HepG2 (cell line): ENCODE data around the gene ACBD7. TPM values are rescaled to one million over a fixed set of nuclear protein-coding genes. Genes with fewer than 3 reads are reported as not detected.

Experiments
- ATAC-seq: fragments of 200-7000 bp; cut with Tn5 transposase; 3 replicates; pipeline ENCODE4 v1.9.1; 2020; ENCODE audit warnings: mild to moderate bottlenecking, moderate library complexity
- BruUV-seq: library from RNA; stranded (reverse); fragments of 400-500 nt; replicated peaks from 2 replicates; lab custom pipeline; 2021; lab: Mats Ljungman, UMichigan
- CTCF ChIA-PET: fragments of 300-600 bp; formaldehyde crosslinking; extraction: SDS; loops from one replicate; lab custom pipeline; 2021; ENCODE audit warnings: low total read pairs, inconsistent platforms, low intra/inter-chr PET ratio; lab: Yijun Ruan, JAX
- POLR2A ChIA-PET: fragments of 350-600 bp; sonication (Branson Sonifier 250); formaldehyde crosslinking; loops from one replicate; lab custom pipeline; 2020; ENCODE audit warnings: antibody characterized with exemption, inconsistent platforms; lab: Yijun Ruan, JAX
- DNase-seq: peaks from one replicate; pipeline ENCODE4 v3.0.0-alpha.2; 2015; ENCODE audit warnings: low spot score
- FAIRE-seq: peaks from 3 replicates; lab custom pipeline; 2011; peaks lifted over from hg19 to GRCh38; lab: Jason Lieb, UNC
- H2AFZ ChIP-seq: one replicate; pipeline ENCODE4 v1.6.1; 2011; ENCODE audit warnings: low read length, inconsistent platforms
- H3K27ac ChIP-seq: fragments of 300-600 bp; 3 replicates; pipeline ENCODE4 v1.8.0; 2011; ENCODE audit warnings: mixed run types, mild to moderate bottlenecking, mixed read lengths, low read length, inconsistent platforms; ENCODE audit not compliant: insufficient read depth; ENCODE audit errors: extremely low read length
- H3K27me3 ChIP-seq, 2 experiments: fragments of 200-600 bp in 1 of 2; 2 replicates in 1 of 2; 3 replicates in 1 of 2; pipeline versions ENCODE4 v1.6.0 to v1.8.0; 2011; ENCODE audit warnings: low read length in 2 of 2, mild to moderate bottlenecking in 2 of 2, moderate library complexity in 2 of 2, inconsistent platforms in 1 of 2; ENCODE audit not compliant: insufficient read depth in 2 of 2, control insufficient read depth in 1 of 2
- H3K36me3 ChIP-seq, 2 experiments: fragments of 200-600 bp in 1 of 2; replicated peaks in 1 of 2; 2 replicates in 1 of 2; 3 replicates in 1 of 2; pipeline versions ENCODE4 v1.5.1 to v1.8.0; 2011; ENCODE audit warnings: low read length in 2 of 2, inconsistent platforms in 1 of 2; ENCODE audit not compliant: insufficient read depth in 2 of 2, control insufficient read depth in 1 of 2
- H3K4me1 ChIP-seq: 2 replicates; pipeline ENCODE4 v1.5.1; 2012; ENCODE audit warnings: low read length, inconsistent platforms; ENCODE audit not compliant: insufficient read depth
- H3K4me2 ChIP-seq: 2 replicates; pipeline ENCODE4 v1.6.0; 2011; ENCODE audit warnings: low read depth, low read length, inconsistent platforms
- H3K4me3 ChIP-seq, 3 experiments: fragments of 200-600 bp in 1 of 3; sonication (generic), shearing (Covaris generic) in 1 of 3; replicated peaks in 1 of 3; 2 replicates each; pipeline ENCODE4 v1.5.1; 2011 to 2016; ENCODE audit warnings: low read length in 3 of 3, inconsistent platforms in 2 of 3, low read depth in 2 of 3, mild to moderate bottlenecking in 2 of 3, control low read depth in 1 of 3, mixed read lengths in 1 of 3; ENCODE audit not compliant: insufficient read depth in 1 of 3
- H3K79me2 ChIP-seq: one replicate; pipeline ENCODE4 v1.6.1; 2011; ENCODE audit warnings: low read length, inconsistent platforms; ENCODE audit not compliant: insufficient read depth
- H3K9ac ChIP-seq: 2 replicates; pipeline ENCODE4 v1.6.0; 2011; ENCODE audit warnings: mild to moderate bottlenecking, low read depth, low read length, inconsistent platforms; ENCODE audit not compliant: insufficient read depth
- H3K9me3 ChIP-seq: 2 replicates; pipeline ENCODE4 v1.5.1; 2012; ENCODE audit warnings: mild to moderate bottlenecking, low read length
- H4K20me1 ChIP-seq: 2 replicates; pipeline ENCODE4 v1.6.0; 2011; ENCODE audit warnings: inconsistent platforms, mild to moderate bottlenecking, low read length, moderate library complexity; ENCODE audit not compliant: insufficient read depth
- AHR ChIP-seq: IDR thresholded peaks from 2 replicates; pipeline ENCODE4 v1.6.1; 2018; ENCODE audit warnings: missing genetic modification reagents, missing compliant biosample characterization
- FOXA1 ChIP-seq, 2 experiments: fragments of 450-650 bp in 1 of 2; sonication (generic) in 1 of 2; formaldehyde crosslinking in 1 of 2; IDR thresholded peaks; 2 replicates each; pipeline versions ENCODE4 v1.4.0 to v1.6.1; 2016 to 2020; ENCODE audit warnings: missing genetic modification reagents in 1 of 2
- FUBP1 ChIP-seq: sonication (generic); formaldehyde crosslinking; IDR thresholded peaks from 2 replicates; pipeline ENCODE4 v1.5.1; 2020; ENCODE audit warnings: missing genetic modification reagents, mild to moderate bottlenecking, borderline replicate concordance
- GLI4 ChIP-seq: sonication (generic); formaldehyde crosslinking; IDR thresholded peaks from 2 replicates; pipeline ENCODE4 v1.5.1; 2020; ENCODE audit warnings: missing genetic modification reagents, mild to moderate bottlenecking, moderate library complexity, borderline replicate concordance
- GLMP ChIP-seq: sonication (generic); formaldehyde crosslinking; IDR thresholded peaks from 2 replicates; pipeline ENCODE4 v1.9.0; 2021; ENCODE audit warnings: missing genetic modification reagents, mild to moderate bottlenecking, borderline replicate concordance
- ZBTB40 ChIP-seq, 2 experiments: fragments of 450-650 bp in 1 of 2; sonication (generic) in 1 of 2; formaldehyde crosslinking in 1 of 2; IDR thresholded peaks; 2 replicates each; pipeline versions ENCODE4 v1.6.1 to v1.8.0; 2016 to 2022; ENCODE audit warnings: antibody characterized with exemption in 1 of 2, mild to moderate bottlenecking in 1 of 2, missing genetic modification reagents in 1 of 2
- ZBTB7B ChIP-seq: sonication (generic); formaldehyde crosslinking; IDR thresholded peaks from 2 replicates; pipeline ENCODE4 v1.4.0; 2020; ENCODE audit warnings: missing genetic modification reagents
- ZNF101 ChIP-seq: sonication (generic); formaldehyde crosslinking; IDR thresholded peaks from 2 replicates; pipeline ENCODE4 v1.4.0; 2020; ENCODE audit warnings: mild to moderate bottlenecking, low read depth, missing genetic modification reagents, borderline replicate concordance
- ZNF136 ChIP-seq: sonication (generic); formaldehyde crosslinking; IDR thresholded peaks from 2 replicates; pipeline ENCODE4 v1.8.1; 2022; ENCODE audit warnings: low read depth, mild to moderate bottlenecking, moderate library complexity, missing genetic modification reagents
- ZNF451 ChIP-seq: sonication (generic); formaldehyde crosslinking; IDR thresholded peaks from 2 replicates; pipeline ENCODE4 v1.5.0; 2020; ENCODE audit warnings: mild to moderate bottlenecking, missing genetic modification reagents
- ZNF576 ChIP-seq: sonication (generic); formaldehyde crosslinking; IDR thresholded peaks from 2 replicates; pipeline ENCODE4 v1.4.0; 2020; ENCODE audit warnings: mild to moderate bottlenecking, missing genetic modification reagents
- ZNF737 ChIP-seq: sonication (generic); formaldehyde crosslinking; IDR thresholded peaks from 2 replicates; pipeline ENCODE4 v1.5.0; 2020; ENCODE audit warnings: missing genetic modification reagents, mild to moderate bottlenecking, borderline replicate concordance
- WGBS: methylation state at CpG from one replicate; pipeline ENCODE4 v1.1.6; 2017; ENCODE audit warnings: low lambda C conversion rate; 5-methylcytosine and 5-hydroxymethylcytosine counted together
- in situ Hi-C: cut with HindIII; loops from 2 replicates; pipeline ENCODE4 v1.10.0; 2017; ENCODE audit warnings: low pct_unique_long_range_greater_than_20kb; ENCODE audit not compliant: extremely low pct_ligation_motif_present
- intact Hi-C: fragments of 100-400 bp; cut with micrococcal nuclease; formaldehyde crosslinking; loops from one replicate; pipeline ENCODE4 v1.10.0; 2022; ENCODE audit not compliant: unreplicated experiment
- polyA plus RNA-seq, 8 experiments: library from polyadenylated mRNA; depleted of rRNA in 3 of 8; stranded (reverse) in 7 of 8; unstranded in 1 of 8; fragments of >200 nt; fragmentation: Illumina TruSeq in 4 of 8; extraction: Trizol in 4 of 8; gene quantifications; 2 replicates each; pipeline versions ENCODE4 v1.2.1 to v1.2.3, GENCODE V29; 2011 to 2016; ENCODE audit warnings: low read depth in 4 of 8, missing spikeins in 1 of 8, mixed read lengths in 1 of 8; ENCODE audit not compliant: insufficient read depth in 1 of 8
- total RNA-seq, 5 experiments: library from RNA; depleted of rRNA; stranded (reverse); fragments of >200 nt; fragmentation: Illumina TruSeq; extraction: Trizol; gene quantifications; 2 replicates each; pipeline ENCODE4 v1.2.3, GENCODE V29; 2016; ENCODE audit warnings: low read depth in 1 of 5

Gene ACBD7
- total and polyA plus RNA-seq, 2 of the 13 experiments (the other 11 are each of a cell fraction or from before 2014, with no cell fraction given), result 1.4 to 2.6 TPM

- BruUV-seq, result no TSS peak
- CTCF ChIA-PET, result no interaction called here
- TF ChIP-seq FUBP1 (CRISPR knock-in tag) (no peak), ZBTB7B (CRISPR knock-in tag) (no peak), FOXA1 (IDR thresholded peaks at IDR 0.05) (no peak), FOXA1 (CRISPR knock-in tag; IDR thresholded peaks at IDR 0.05) (no peak), ZNF451 (CRISPR knock-in tag) (no peak), ZNF136 (no peak), ZNF737 (CRISPR knock-in tag) (no peak), AHR (CRISPR knock-in tag) (no peak), GLI4 (CRISPR knock-in tag) (no peak), ZNF576 (CRISPR knock-in tag) (no peak), ZBTB40 (IDR thresholded peaks at IDR 0.05) (no peak), ZBTB40 (CRISPR knock-in tag; IDR thresholded peaks at IDR 0.05) (no peak), GLMP (CRISPR knock-in tag) (no peak), ZNF101 (CRISPR knock-in tag) (no peak)
These were observed 42.8 kb upstream of the ACBD7 start for GRCh38 chr10:15131330-15131729.

More at GRCh38 chr10:15131330-15131729, 42.8 kb upstream of the ACBD7 start:
- 97% methylated on average over 5 of the region's 5 CpGs for WGBS
- H3K4me3 ChIP-seq, result no peak overlapping the region
- intact Hi-C loops (no loop called here), in situ Hi-C loops (no loop called here)
- POLR2A ChIA-PET, result no interaction called here
- H3K27ac ChIP-seq, result no peak overlapping the region
- DNase-seq, result no peak
- no peaks in the 10 kb centered on the region for H4K20me1 ChIP-seq
- H2AFZ ChIP-seq, result no peak overlapping the region
- FAIRE-seq, result no peak
- no peaks in the 10 kb centered on the region for H3K79me2 ChIP-seq
- peaks cover 16 to 66% of the 10 kb centered on the region in 2 experiments for H3K36me3 ChIP-seq
- no peaks in the 10 kb centered on the region for H3K9me3 ChIP-seq
- H3K4me2 ChIP-seq, result no peak overlapping the region
- H3K27me3 ChIP-seq, result no peaks in the 10 kb centered on the region; a peak in 1 of 5 replicates
- no peak for ATAC-seq
- no peaks in the 10 kb centered on the region for H3K4me1 ChIP-seq
- H3K9ac ChIP-seq, result no peak overlapping the region
